ENCODE measurements around the gene UMODL1. TPM values are rescaled to one million over a fixed set of nuclear protein-coding genes. Genes with fewer than 3 reads are reported as not detected.

The UMODL1 gene
- total and polyA plus RNA-seq, 8 donors, result 0.02 to 0.06 TPM; not detected in 6

DNA sequence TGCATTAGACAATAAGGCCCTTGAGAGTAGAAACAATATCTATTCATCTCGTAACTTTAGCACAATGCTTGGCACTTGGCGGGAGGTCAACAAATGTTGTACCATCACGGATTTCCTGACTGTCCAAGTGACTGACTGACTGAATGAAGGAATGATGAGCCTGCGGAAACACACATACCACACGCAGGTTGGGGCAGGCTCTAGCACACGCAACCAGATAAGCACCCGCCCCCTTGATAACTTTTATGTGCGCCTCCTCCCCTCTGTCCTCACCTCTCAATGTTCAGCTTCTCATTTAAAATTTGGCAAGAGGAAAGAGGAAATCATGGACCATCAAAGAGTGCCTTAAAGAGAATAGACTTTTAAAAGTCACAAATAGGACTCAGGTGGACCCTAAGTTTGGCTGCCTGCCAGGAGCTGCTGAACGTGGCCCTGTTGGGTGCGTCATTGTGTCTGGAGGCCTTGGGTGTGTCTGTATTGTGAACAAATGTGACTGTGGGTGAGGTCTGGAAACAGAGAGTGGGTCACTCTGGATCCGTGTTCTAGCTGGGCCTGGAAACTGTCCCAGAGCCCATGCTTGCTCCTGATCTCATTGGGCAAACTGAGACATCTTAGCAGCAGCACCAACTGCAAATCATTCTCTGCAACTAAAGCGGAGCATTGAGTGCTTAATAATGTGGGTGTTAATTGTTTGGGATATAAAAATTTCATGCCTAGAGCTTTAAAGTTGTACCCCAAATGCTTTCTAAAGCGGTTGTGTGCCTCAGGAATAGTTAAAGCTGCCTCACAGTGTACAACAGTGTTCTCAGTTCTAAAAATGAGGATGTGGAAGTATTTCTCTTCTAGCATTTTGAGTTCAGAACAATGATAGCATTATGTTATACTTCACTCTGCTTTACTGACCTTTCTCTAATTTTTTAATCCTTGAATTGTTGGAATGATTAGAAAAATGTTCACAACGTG is 100.3 kb downstream of the UMODL1 start:
- intact Hi-C loops (cut with DNase I), result no loop called here
- Histone ChIP-seq H3K27me3 (no peaks in the 10 kb centered on the region), H3K27ac (no peak overlapping the region), H3K4me3 (no peak overlapping the region), H3K4me1 (no peaks in the 10 kb centered on the region), H3K36me3 (no peaks in the 10 kb centered on the region), H3K9me3 (no peaks in the 10 kb centered on the region)
- ATAC-seq, result peak in 1 of 4 donors; percentile 34
- no peak for TF ChIP-seq CTCF (IDR thresholded peaks at IDR 0.05)
- DNase-seq, result peak in 1 of 6 donors; percentile 17
- no peak for FAIRE-seq
- WGBS, 2 donors, result 79 to 82% methylated on average over 14 of the region's 14 CpGs

DNA sequence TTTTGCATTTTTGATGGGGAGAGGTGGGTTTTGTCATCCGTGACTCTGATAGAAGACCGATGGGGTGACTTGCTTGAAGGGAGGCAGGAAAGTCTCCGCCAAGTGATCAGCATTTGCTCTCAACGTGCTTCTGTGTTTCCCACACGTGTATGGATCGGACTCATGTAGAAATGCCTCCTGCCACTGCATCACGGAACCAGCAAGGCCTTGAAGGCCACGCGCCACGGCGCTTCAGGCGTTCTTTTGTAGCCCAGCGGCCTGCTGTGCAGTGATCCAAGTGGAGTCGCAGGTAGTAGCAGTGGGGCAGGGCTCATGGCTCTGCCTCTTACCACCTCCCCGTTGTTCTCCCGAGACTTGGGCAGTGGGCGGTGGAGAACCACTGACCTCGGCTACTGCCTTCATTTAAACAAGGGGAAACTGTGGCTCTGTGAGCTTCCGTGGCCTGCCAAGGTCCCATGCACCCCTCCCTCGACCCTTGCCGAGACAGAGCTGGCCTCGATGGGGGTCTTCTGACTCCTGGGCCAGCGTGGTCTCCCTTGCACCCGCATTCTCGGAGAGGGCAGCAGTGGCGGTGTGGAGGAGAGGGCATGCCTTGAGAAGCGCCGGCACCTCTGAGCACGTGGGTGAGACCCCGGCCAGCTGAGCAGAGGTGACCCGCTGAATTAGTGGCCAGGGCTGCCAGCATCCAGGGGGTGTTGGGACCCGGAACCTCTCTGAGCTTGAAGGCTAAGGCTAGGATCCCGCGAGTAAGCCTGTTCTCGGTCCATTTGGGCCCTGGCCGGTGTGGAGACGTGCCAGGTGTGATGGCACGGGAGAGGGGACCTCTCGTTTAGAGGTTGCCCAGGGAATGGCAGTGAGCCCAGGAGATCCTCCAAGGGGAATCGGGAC is 101.7 kb downstream of the UMODL1 start:
- Histone ChIP-seq H3K9me3 (no peaks in the 10 kb centered on the region), H3K4me1 (no peaks in the 10 kb centered on the region), H3K4me3 (no peak overlapping the region), H3K27ac (no peak overlapping the region), H3K27me3 (no peaks in the 10 kb centered on the region), H3K36me3 (no peaks in the 10 kb centered on the region)
- ATAC-seq, result no peak
- no peak for FAIRE-seq
- intact Hi-C loops (cut with DNase I), result no loop called here
- 77 to 88% methylated on average over 40 of the region's 40 CpGs for WGBS, 2 donors
- DNase-seq, result peak in 1 of 6 donors; percentile 7
- no peak for TF ChIP-seq CTCF (IDR thresholded peaks at IDR 0.05)

- H3K27ac ChIP-seq, result no peak overlapping the region
- no peaks in the 10 kb centered on the region for H3K4me1 ChIP-seq
- no peak for ATAC-seq
- no peak overlapping the region for H3K4me3 ChIP-seq
- 70 to 77% methylated on average over 4 of the region's 4 CpGs for WGBS, 2 donors
- no peak for FAIRE-seq
- peak in 1 of 6 donors; percentile 4 for DNase-seq
- no peaks in the 10 kb centered on the region for H3K36me3 ChIP-seq
- no peaks in the 10 kb centered on the region for H3K27me3 ChIP-seq
- intact Hi-C loops (cut with DNase I), result no loop called here
- TF ChIP-seq CTCF (IDR thresholded peaks at IDR 0.05), result no peak
- H3K9me3 ChIP-seq, result no peaks in the 10 kb centered on the region
Measured at GRCh38 chr21:42174173-42174572, 103.1 kb downstream of the UMODL1 start.

DNA sequence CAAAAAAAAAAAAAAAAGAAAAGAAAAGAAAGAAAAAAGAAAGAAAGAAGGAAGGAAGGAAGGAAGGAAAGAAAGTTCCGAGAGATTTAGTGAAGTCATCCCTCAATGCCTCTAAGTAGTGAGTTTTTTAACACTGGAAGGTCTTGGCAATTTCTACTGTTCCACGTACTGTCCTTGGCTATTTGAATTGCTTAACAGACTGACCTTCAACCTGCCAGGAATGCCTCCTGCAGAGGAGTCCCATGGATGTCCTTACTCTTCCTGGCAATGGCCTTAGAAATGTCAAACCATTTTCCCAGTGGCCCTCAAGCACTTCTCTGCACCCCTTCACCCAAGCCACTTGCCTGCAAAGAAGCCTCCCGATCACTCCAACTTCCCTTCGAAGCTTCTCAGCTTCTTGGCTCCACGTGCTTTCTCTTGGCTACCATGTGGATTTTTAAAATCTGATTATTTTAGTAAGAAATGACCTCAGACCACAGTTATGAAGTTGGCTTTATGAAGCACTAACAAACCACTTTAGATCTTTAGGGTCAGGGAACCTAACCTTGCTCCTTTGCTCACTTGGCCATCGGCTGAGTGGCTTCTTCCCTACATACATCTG is 104.1 kb downstream of the UMODL1 start:
- ATAC-seq (no peak), DNase-seq (no peak), FAIRE-seq (no peak)
- Histone ChIP-seq H3K27ac (no peak overlapping the region), H3K4me3 (no peak overlapping the region), H3K36me3 (no peaks in the 10 kb centered on the region), H3K27me3 (no peaks in the 10 kb centered on the region), H3K4me1 (no peaks in the 10 kb centered on the region), H3K9me3 (no peaks in the 10 kb centered on the region)
- intact Hi-C loops (cut with DNase I), result no loop called here
- TF ChIP-seq CTCF (IDR thresholded peaks at IDR 0.05), result no peak
- WGBS, 2 donors, result 74 to 75% methylated on average over 6 of the region's 6 CpGs

Data from pancreas (tissue), 10 donors.